Spleen (tissue), 11 donors: ENCODE data around the gene EID1. TPM values are rescaled to one million over a fixed set of nuclear protein-coding genes. Genes with fewer than 3 reads are reported as not detected.

Source experiments
- DNase-seq: peaks from one replicate; pipeline ENCODE4 v3.0.0-alpha.2; 2020
- H3K27ac ChIP-seq, 8 donors: fragments of 200-600 bp; sonication (generic) in 7 of 8; 1 replicate in 4 of 8; 2 replicates in 4 of 8; pipeline versions ENCODE4 v1.5.0 to v1.8.0; 2016 to 2021; ENCODE audit warnings: inconsistent platforms in 4 of 8, mild to moderate bottlenecking in 4 of 8, moderate library complexity in 1 of 8
- H3K27me3 ChIP-seq, 7 donors: fragments of 200-600 bp; sonication (generic) in 6 of 7; replicated peaks in 1 of 7; 1 replicate in 4 of 7; 2 replicates in 3 of 7; pipeline versions ENCODE4 v1.5.0 to v1.8.0; 2016 to 2021; ENCODE audit warnings: inconsistent platforms in 3 of 7, mild to moderate bottlenecking in 1 of 7
- H3K36me3 ChIP-seq, 6 donors: fragments of 200-600 bp; sonication (generic) in 5 of 6; 1 replicate in 4 of 6; 2 replicates in 2 of 6; pipeline versions ENCODE4 v1.5.0 to v1.8.0; 2016 to 2021; ENCODE audit warnings: inconsistent platforms in 2 of 6
- H3K4me1 ChIP-seq, 6 donors: fragments of 200-600 bp; sonication (generic) in 5 of 6; 1 replicate in 3 of 6; 2 replicates in 3 of 6; pipeline versions ENCODE4 v1.5.0 to v1.8.0; 2016 to 2021; ENCODE audit warnings: inconsistent platforms in 3 of 6
- H3K4me3 ChIP-seq, 8 donors: fragments of 200-600 bp; sonication (generic) in 7 of 8; 1 replicate in 4 of 8; 2 replicates in 4 of 8; pipeline versions ENCODE4 v1.5.0 to v1.8.0; 2016 to 2021; ENCODE audit warnings: inconsistent platforms in 4 of 8, mild to moderate bottlenecking in 4 of 8, moderate library complexity in 2 of 8
- H3K9me3 ChIP-seq, 8 donors: fragments of 200-600 bp; sonication (generic) in 7 of 8; 1 replicate in 4 of 8; 2 replicates in 4 of 8; pipeline versions ENCODE4 v1.5.0 to v1.8.0; 2016 to 2021; ENCODE audit warnings: inconsistent platforms in 4 of 8
- POLR2A ChIP-seq, 3 donors: fragments of 450-650 bp; IDR thresholded peaks; one replicate each; pipeline ENCODE4 v1.5.1; 2017; ENCODE audit warnings: antibody characterized with exemption in 3 of 3, mild to moderate bottlenecking in 1 of 3
- POLR2AphosphoS5 ChIP-seq, 3 donors: sonication (generic); formaldehyde crosslinking; IDR thresholded peaks; one replicate each; pipeline ENCODE4 v1.5.1; 2017; ENCODE audit warnings: antibody characterized with exemption in 3 of 3
- WGBS, 5 donors: extraction: QIAGEN DNeasy Blood & Tissue Kit in 3 of 5; methylation state at CpG; one replicate each; pipeline versions ENCODE4 v1.1.5 to v1.1.7; 2013 to 2018; 5-methylcytosine and 5-hydroxymethylcytosine counted together
- intact Hi-C: fragments of 100-400 bp; cut with DNase I; formaldehyde crosslinking; loops from one replicate; pipeline ENCODE4 v1.15.0; 2023; ENCODE audit warnings: low total_unique reads
- polyA plus RNA-seq, 3 donors: library from polyadenylated mRNA; stranded (reverse); fragments of 200-250 nt; gene quantifications; one replicate each; pipeline ENCODE4 v1.2.1, GENCODE V29; 2013
- total RNA-seq, 7 donors: library from RNA; depleted of rRNA in 3 of 7; stranded (reverse); fragments of >200 nt in 3 of 7; fragmentation: NEBNext Ultra II Directional in 4 of 7; extraction: Animal tissue kit (Norgen Biotek cat#: 25700) in 4 of 7; gene quantifications; one replicate each; pipeline versions ENCODE4 v1.1.0 to v1.2.1, GENCODE V29; 2016 to 2021
- TF ChIP-seq, protein P1 (sequence below), 11 experiments: fragments of 200-600 bp in 7 of 11; fragments of 450-650 bp in 4 of 11; sonication (generic) in 4 of 11; IDR thresholded peaks in 8 of 11; conservative IDR thresholded peaks in 3 of 11; 1 replicate in 7 of 11; 2 replicates in 4 of 11; pipeline versions ENCODE4 v1.4.0 to v1.8.0; 2016 to 2021; ENCODE audit warnings: antibody characterized with exemption in 11 of 11, inconsistent platforms in 4 of 11, mild to moderate bottlenecking in 1 of 11
- donor health status: healthy with polysubstance abuse.
- donor health status: DM: no; HTN: no; CAD: no; lungs with moderate emphysema.
- donor health status: DM: no; HTN: no; CAD: no.
- donor health status: Bipolar disorder and iron deficiency.
- donor health status: healthy.
- donor health status: DM: no; HTN: no; CAD: no.
- donor health status: DM: yes; HTN: yes; CAD: no.

Gene EID1
- total and polyA plus RNA-seq, 10 donors: 68.4 to 171 (median 115) TPM

DNA sequence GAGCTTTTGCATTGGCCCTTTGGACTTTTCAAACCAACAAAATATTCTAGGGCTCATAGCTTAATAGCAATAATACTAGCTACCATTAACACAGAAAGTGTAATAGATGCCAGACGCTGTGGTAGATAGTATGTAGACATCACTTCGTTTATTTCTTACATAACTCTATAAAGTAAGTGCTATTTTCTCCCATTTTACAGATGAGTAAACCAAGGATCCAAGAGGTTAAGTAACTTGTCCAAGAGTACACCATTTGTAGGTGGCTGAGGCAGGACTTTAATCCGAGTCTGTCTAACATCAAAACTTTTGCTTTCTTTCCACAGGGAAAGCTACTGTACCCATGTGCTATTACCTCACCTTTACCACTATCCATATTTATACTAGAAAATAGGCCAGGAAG is 12.0 kb downstream of the EID1 start:
- Histone ChIP-seq H3K36me3 (no peaks in the 10 kb centered on the region), H3K4me1 (no peaks in the 10 kb centered on the region), H3K27ac (no peak overlapping the region), H3K4me3 (no peak overlapping the region), H3K27me3 (peaks cover 0 to 12% (median 0%) of the 10 kb centered on the region in 7 donors), H3K9me3 (no peaks in the 10 kb centered on the region)
- WGBS, 5 donors: 85 to 94% (median 88%) methylated on average over 3 of the region's 3 CpGs
- DNase-seq: no peak
- intact Hi-C loops: no loop called here
- TF ChIP-seq POLR2A (IDR thresholded peaks at IDR 0.05) (no peak), POLR2AphosphoS5 (IDR thresholded peaks at IDR 0.05) (no peak)
- TF ChIP-seq, protein P1, sequence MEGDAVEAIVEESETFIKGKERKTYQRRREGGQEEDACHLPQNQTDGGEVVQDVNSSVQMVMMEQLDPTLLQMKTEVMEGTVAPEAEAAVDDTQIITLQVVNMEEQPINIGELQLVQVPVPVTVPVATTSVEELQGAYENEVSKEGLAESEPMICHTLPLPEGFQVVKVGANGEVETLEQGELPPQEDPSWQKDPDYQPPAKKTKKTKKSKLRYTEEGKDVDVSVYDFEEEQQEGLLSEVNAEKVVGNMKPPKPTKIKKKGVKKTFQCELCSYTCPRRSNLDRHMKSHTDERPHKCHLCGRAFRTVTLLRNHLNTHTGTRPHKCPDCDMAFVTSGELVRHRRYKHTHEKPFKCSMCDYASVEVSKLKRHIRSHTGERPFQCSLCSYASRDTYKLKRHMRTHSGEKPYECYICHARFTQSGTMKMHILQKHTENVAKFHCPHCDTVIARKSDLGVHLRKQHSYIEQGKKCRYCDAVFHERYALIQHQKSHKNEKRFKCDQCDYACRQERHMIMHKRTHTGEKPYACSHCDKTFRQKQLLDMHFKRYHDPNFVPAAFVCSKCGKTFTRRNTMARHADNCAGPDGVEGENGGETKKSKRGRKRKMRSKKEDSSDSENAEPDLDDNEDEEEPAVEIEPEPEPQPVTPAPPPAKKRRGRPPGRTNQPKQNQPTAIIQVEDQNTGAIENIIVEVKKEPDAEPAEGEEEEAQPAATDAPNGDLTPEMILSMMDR (IDR thresholded peaks at IDR 0.05 in 8 of 11, conservative IDR thresholded peaks at IDR 0.05 in 3 of 11): no peak

DNA sequence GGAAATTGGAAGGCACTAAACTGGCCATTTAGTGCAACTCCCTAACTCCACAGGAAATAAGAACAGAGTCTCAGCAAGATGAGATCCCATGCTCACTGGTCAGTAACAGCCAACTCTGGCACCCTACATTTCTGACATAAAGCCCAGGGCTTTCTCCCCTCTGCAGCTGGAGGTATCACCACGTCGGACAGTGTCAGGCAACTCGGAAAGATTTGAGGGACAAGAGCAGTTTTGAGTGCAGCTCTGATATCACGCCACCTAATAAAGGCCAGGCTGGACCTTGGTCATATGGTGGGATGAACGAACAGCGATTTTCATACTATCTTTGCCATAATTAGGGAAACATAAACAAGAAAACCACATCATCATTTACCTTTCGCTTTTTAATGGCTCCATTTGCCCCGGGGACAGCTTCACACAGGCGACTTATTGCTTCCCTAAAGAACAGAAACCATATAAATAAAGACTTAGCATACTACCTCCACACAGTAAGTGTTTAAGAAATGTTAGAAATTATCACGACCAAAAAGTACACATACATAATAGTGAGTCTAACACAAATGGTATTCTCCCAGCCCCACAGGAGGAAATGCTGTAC is 12.5 kb downstream of the EID1 start:
- intact Hi-C loops: no loop called here
- no peaks in the 10 kb centered on the region for H3K4me1 ChIP-seq
- 82 to 92% (median 88%) methylated on average over 10 of the region's 10 CpGs for WGBS, 5 donors

DNA sequence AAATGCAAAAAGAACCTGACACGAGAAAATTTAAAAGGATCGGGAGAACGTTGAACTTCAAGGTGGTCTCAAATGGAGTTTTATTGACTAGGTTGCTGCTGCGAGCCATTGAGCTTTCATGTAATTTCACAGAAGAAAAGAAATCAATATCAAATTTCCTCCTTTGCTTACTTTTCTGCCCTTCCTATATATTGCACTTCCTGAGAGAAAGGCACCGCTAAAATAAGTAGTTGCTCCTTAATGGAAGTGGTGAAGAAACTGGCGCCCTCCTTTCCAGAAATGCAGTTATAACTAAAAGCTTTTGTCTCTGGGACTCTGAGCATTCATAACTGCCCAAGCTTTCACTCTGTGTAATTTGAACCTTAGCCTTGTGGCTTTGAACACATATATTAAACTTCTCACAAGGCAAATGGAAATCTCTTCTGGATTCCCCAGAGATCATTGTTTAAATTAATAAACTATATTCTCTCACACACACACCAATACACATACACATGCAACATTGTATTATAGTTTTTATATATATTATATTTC is 13.4 kb downstream of the EID1 start:
- intact Hi-C loops: no loop called here
- 80 to 92% (median 84%) methylated on average over 6 of the region's 6 CpGs for WGBS, 5 donors
- no peak for DNase-seq
- Histone ChIP-seq H3K27me3 (peaks cover 0 to 12% (median 0%) of the 10 kb centered on the region in 7 donors), H3K36me3 (no peaks in the 10 kb centered on the region), H3K4me1 (no peaks in the 10 kb centered on the region), H3K9me3 (no peaks in the 10 kb centered on the region), H3K4me3 (no peak overlapping the region), H3K27ac (no peak overlapping the region)
- no peak for TF ChIP-seq POLR2A (IDR thresholded peaks at IDR 0.05)
- no peak for TF ChIP-seq POLR2AphosphoS5 (IDR thresholded peaks at IDR 0.05)
- TF ChIP-seq, protein P1 (IDR thresholded peaks at IDR 0.05 in 8 of 11, conservative IDR thresholded peaks at IDR 0.05 in 3 of 11): no peak

More for the DNA sequence above, 12.5 kb downstream of the EID1 start:
- no peak for DNase-seq
- H3K27ac ChIP-seq: no peak overlapping the region
- TF ChIP-seq POLR2AphosphoS5 (IDR thresholded peaks at IDR 0.05) (no peak), POLR2A (IDR thresholded peaks at IDR 0.05) (no peak)
- TF ChIP-seq, protein P1 (IDR thresholded peaks at IDR 0.05 in 8 of 11, conservative IDR thresholded peaks at IDR 0.05 in 3 of 11): no peak
- no peaks in the 10 kb centered on the region for H3K9me3 ChIP-seq
- no peaks in the 10 kb centered on the region for H3K36me3 ChIP-seq
- H3K27me3 ChIP-seq: peaks cover 0 to 12% (median 0%) of the 10 kb centered on the region in 7 donors
- H3K4me3 ChIP-seq: no peak overlapping the region

DNA sequence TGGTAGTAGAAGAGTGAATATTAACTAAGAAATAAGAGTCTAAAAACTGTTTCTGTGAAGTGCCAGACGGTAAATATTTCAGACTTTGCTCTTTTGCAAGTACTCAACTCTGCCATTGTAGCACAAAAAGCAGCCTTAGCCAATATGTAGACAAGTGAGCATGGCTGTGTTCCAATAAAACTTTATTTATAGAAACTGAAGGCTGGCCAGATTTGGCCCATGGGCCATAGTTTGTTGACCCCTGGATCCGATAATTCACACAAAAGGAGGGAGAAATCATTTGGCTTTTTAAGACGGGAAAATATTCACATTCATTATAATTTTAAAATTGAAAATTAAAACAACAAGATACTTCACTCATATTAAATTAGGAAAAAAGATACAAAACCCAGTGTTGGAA is 15.4 kb downstream of the EID1 start:
- TF ChIP-seq, protein P1 (IDR thresholded peaks at IDR 0.05 in 8 of 11, conservative IDR thresholded peaks at IDR 0.05 in 3 of 11): no peak
- no peak for TF ChIP-seq POLR2AphosphoS5 (IDR thresholded peaks at IDR 0.05)
- TF ChIP-seq POLR2A (IDR thresholded peaks at IDR 0.05): no peak
- Histone ChIP-seq H3K27ac (no peak overlapping the region), H3K27me3 (peaks cover 0 to 15% (median 0%) of the 10 kb centered on the region in 7 donors), H3K4me1 (no peaks in the 10 kb centered on the region), H3K36me3 (no peaks in the 10 kb centered on the region), H3K9me3 (no peaks in the 10 kb centered on the region), H3K4me3 (no peak overlapping the region)
- WGBS, 5 donors: 79 to 89% (median 84%) methylated on average over 3 of the region's 3 CpGs
- no peak for DNase-seq
- intact Hi-C loops: no loop called here
